Hepatic stellate cell (primary cell): ENCODE measurements around the gene GANC.

Experiments used
- DNase-seq: peaks from one replicate; pipeline ENCODE4 v3.0.0; 2011; ENCODE audit warnings: low spot score

GANC gene

DNA sequence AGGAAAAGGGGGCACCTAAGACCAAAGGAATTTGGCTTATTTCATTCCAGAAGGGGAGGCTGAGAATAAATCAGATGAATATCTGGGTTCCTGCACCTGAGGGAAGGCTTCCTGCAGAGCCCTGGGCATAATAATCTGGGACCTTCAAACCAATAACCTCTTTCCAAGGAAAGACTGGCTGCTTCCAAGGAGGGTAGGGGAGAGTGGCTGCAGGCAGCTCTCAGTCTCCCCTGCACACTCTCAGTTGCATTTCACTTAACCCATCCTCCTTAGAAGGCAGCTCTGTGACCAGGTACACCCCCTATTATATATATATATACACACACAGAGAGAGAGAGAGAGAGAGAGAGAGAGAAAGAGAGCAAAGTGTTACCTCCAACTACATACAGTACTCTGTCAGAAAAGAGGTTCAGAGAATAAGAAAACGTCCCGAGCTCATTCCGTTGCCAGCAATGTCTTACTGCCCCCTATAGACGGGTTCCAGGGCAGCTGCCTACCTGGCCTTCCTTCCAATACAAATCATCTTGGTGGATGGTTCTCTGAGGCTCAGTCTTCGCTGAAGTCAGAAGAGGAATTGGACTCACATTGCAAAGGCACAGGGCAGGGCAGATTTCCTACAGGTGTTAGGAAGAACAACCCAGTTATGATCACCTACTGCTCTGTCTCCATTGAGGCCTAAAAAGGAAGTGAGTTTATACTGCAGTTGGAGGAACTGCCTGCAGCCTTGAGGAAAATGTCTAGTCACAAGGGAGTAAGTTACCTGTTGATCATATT, 112.4 kb downstream of the GANC start:
- no peak for DNase-seq

DNA sequence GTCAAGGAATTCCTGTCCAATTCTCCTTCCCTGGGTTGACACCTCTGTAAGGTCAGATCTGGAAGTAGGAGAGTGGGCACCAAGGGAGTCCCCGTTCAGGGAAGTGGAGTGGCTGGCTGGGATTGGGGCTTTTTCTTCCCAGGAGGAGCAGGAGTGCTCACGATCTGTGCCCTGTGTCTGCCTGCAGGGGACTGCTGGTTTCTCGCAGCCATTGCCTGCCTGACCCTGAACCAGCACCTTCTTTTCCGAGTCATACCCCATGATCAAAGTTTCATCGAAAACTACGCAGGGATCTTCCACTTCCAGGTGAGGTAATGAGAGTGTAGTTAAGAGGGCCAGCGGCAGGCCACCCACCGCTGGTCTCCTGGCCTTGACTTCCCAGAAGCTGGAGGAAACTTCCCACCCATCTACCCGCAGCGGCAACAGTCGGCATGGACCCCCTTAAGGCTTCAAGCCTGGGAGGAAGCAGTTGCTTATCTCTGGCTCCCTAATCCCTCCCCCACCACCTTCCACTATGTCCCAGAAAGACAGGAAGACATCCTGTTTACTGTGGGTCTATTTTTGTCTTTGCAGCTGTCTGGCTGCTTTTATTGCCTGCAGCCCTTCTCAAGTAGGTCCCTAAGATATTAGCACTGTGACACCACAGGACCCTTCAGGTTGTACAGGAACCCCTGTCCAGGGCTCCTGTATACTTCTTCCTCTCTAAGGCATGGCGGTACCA, 113.1 kb downstream of the GANC start:
- DNase-seq = peak; percentile 24

DNA sequence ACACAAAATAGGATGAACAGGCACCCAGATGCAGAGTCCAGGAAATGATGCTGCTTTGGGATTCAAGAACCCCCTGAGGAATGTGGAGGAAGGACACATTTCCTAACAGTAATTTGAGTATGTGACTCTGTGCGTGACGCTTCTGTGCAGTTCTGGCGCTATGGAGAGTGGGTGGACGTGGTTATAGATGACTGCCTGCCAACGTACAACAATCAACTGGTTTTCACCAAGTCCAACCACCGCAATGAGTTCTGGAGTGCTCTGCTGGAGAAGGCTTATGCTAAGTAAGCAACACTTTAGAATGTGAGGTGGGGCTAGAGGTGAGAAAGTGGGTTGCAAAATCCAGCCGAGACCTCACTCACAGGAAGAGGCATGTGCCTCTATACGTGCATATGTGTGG, 114.6 kb downstream of the GANC start:
- no peak for DNase-seq

DNA sequence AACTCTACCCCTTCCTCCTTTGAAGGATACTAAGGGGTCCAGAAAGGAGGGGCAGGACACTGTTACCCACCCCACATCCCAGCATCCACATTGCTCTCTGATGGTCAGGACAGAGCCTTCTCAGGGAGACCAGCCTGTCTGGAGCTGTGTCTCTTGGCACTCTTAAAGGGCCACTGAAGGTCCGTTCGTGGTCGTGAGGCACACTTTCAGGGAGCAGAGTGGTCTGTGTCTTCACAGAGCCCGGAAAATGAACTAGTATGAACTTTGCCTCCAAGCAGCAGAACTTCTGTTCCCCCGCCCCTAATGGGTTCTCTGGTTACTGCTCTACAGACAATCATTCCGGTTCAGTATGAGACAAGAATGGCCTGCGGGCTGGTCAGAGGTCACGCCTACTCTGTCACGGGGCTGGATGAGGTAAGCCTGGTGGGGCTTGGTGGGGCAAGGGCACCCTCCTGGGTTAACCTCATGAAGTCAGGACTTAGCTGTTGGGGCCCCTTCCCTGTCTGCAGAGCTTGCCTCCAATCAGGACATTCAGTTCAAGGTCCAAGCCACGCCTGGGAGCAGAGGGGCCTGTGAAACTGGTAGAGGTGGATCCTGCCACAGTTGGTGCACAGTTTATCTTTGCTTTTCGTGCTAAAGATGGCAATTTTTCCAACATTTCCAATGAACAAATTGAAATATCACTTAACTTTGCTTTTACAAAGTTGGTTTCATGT, 119.5 kb downstream of the GANC start:
- no peak for DNase-seq

DNA sequence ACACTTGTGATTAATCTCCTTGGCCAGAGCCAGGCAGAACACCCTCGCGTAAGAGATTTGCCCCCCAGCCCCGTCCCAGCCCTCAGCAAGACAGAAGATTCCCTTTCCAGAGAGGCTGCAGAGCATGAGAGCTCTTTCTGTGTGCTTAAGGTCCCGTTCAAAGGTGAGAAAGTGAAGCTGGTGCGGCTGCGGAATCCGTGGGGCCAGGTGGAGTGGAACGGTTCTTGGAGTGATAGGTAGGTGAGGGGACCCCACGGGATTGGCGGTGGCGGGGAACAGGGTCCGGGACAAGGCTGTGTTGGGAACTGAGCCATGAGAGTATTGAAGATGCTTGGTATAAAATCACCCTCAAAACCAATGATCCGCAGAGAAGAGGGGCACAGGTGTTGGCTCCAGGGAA, 121.1 kb downstream of the GANC start:
- no peak for DNase-seq

DNA sequence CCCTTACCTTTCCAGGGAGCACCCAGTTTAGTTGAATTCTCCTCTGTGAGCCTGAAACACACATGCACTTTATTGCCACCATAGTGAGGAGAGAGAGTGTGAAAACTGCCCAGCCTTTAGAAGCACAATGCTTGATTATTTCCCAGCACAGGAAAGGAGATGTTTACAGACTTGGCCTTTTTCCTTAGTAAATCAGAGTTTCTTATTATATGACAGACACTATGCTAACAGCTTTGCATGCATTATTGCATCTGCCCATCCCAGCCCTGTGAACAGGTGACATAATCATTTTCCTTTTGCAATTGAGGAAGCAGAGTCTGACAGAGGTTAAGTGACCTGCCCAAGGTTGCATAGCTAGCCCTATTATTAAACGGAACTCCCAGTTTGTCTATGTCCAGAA, 122.8 kb downstream of the GANC start:
- DNase-seq = no peak

DNA sequence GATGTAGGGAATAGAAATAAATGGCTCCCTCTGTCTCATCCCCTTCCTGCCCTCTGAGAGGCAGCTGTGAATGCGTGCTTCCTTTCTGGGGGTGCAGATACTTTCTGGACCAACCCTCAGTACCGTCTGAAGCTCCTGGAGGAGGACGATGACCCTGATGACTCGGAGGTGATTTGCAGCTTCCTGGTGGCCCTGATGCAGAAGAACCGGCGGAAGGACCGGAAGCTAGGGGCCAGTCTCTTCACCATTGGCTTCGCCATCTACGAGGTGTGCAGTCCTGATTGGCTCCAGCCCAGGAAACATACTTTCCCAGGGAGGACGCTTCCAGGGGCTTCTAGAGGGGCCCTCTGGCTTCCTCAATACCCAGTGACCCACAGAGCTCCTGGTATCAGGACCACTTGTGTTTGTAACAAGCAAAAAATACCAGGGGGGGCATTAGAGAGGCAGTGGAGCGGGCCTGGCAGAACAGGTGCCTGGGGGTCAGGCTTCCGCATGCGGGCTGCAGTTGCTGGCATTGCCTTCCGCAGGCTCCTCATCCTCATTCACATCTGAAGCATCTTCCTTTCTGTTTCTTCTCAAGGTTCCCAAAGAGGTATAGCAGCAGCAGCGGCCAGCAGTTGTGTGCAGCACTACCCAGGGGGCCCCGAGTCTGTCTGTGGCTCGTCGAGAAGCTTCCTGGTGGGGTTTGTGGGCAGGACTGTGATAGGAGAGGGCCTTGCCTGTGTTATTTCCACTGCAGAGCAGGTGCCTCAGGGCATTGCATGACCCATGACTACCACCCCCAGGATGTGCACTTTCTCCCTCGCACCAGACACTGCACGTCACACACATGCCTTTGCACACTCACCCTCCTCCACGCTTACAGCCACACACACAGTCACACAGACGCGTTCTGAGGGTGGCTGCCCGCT, 128.8 kb downstream of the GANC start:
- no peak for DNase-seq

DNA sequence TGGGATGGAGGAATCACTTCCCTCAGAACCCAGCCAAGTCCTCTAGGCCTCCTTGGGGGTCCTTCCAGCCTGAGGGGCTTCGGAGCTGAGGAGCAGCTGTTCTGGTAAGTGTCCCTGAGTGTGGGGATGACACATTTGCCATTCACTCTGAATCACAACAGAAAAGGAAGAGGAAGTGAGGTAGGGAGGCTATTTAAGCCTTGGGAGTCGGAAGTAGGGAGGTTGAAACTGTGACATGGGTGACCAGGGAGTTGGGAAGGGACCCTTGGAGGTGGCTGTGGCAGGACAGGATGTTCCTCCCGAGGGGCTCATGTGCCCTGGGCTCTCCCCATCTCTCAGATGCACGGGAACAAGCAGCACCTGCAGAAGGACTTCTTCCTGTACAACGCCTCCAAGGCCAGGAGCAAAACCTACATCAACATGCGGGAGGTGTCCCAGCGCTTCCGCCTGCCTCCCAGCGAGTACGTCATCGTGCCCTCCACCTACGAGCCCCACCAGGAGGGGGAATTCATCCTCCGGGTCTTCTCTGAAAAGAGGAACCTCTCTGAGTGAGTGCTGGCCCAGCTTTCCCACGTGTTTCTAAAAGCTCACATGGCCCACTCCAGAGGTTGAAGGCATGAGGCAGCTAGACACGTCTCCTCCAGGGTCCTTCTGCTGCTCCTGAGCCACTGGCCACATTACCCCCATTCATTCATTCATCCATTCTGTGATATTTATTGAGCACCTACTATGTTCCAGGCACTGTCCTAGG, 129.6 kb downstream of the GANC start:
- DNase-seq = no peak

DNA sequence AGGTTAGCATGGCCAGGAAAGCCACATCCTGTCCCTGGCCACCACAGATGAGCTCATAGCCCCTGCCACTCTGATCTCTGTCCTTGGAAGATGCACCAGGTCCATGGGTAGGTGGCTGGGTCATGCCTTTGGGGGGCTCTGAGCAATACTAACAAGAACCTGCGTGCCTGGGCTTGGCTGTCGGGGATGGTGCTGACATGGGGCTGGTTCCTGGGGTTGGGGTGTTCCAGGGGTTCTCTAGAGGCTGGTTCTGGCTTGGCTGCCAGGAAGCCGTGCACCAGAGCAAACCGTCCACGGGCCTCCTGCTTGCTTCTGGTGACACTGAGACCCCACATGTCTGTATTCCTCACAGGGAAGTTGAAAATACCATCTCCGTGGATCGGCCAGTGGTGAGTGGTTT, 130.4 kb downstream of the GANC start:
- DNase-seq = no peak

DNA sequence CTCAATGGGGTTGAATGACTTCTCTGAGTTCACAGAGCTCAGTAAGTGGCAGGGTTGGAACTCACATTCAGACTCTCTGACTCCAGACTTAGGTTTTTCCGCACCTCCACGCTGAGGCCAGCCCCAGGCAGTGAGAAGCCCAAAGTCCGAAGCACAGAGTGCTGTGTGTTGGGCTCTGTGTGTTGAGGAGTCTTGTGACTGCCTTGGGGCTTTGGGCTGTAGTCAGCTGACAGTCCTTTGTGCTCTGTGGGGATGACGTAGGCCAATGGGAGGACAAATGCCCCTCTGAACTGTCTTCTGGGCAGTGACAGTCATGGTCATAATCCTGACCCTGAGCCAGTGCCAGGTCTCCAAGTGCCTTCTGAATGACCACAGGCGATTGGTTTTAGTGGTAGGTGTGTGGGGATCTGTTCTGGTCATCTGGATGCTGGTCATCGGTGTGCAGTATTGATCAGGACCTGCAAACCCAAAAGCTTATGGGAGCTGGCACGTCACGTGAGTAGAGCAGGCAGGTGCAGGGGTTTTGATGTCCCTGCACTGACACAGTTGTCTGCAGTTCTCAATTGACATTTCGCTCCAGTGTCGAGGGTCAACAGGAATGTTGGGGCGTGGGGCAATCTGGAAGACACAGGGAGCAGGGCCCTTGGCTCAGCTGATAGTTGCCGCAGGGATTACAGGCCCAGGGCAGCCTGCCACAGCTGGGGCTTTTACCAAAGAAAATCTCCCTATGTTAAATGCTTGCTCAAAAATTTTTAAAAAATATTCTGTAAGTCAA, 131.6 kb downstream of the GANC start:
- DNase-seq = no peak

DNA sequence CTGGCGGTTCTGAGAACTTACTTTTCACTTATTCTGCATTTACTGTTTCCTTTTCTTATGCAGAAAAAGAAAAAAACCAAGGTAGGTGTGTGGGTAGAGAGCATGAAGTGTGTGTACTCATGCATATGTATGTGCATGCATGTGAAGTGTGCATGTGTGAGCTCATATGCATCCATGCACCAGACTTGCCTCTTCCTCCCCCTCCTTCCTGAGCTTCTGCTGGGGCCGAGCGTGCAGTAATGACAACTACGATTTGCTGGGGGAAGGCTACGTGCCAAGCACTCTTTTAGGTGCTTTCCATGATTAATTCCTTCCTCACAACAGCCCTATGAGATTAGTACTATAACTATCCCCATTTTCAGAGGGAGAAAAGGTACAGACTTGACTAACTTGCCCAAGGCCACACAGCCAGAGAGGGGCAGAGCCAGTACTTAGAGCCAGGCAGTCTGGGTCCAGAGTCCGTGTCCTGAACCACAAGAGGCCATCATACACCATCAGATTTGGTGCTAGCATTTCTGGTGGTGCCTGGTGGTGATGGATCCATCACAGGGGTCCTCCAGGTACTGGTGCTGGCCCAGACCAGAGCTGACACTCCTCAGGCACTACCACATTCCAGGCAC, 133.0 kb downstream of the GANC start:
- no peak for DNase-seq
